NCI-H748 treated with DMSO at 0.1 percent for 48 hours (cell line): ENCODE data around the gene TRAF7.

Experiments
- DNase-seq: peaks from one replicate; lab custom pipeline; 2025; lab: John Stamatoyannopoulos, UW

The TRAF7 gene

GRCh38 chr16:2181952-2182351 is 26.4 kb downstream of the TRAF7 start:
- no peak for DNase-seq

GRCh38 chr16:2183671-2184070 is 28.1 kb downstream of the TRAF7 start:
- DNase-seq = no peak

- DNase-seq = no peak
Measured at GRCh38 chr16:2184346-2184745, 28.8 kb downstream of the TRAF7 start.

- DNase-seq = no peak
Measured at GRCh38 chr16:2184962-2185361, 29.4 kb downstream of the TRAF7 start.

GRCh38 chr16:2186064-2186463 is 30.5 kb downstream of the TRAF7 start:
- no peak for DNase-seq

GRCh38 chr16:2186505-2186904 is 30.9 kb downstream of the TRAF7 start:
- no peak for DNase-seq

- DNase-seq = no peak
Measured at GRCh38 chr16:2187212-2187611, 31.6 kb downstream of the TRAF7 start.

GRCh38 chr16:2188395-2188794 is 32.8 kb downstream of the TRAF7 start:
- no peak for DNase-seq

- no peak for DNase-seq
Measured at GRCh38 chr16:2189252-2189893, 33.8 kb downstream of the TRAF7 start.

GRCh38 chr16:2190002-2190658 is 34.5 kb downstream of the TRAF7 start:
- no peak for DNase-seq

GRCh38 chr16:2190659-2191445 is 35.3 kb downstream of the TRAF7 start:
- DNase-seq = no peak

- DNase-seq = no peak
Measured at GRCh38 chr16:2191446-2191706, 35.8 kb downstream of the TRAF7 start.

- no peak for DNase-seq
Measured at GRCh38 chr16:2194166-2194834, 38.7 kb downstream of the TRAF7 start.

- DNase-seq = peak; percentile 22
Measured at GRCh38 chr16:2194852-2195321, 39.3 kb downstream of the TRAF7 start.

GRCh38 chr16:2195322-2196161 is 40.0 kb downstream of the TRAF7 start:
- DNase-seq = no peak

GRCh38 chr16:2196162-2196980 is 40.8 kb downstream of the TRAF7 start, which contains the start of gene CASKIN1:
Gene CASKIN1 (minus strand): TSS chr16:2196605. CDS start chr16:2196432, 173 bp downstream.
- no peak for DNase-seq

GRCh38 chr16:2196981-2197511 is 41.5 kb downstream of the TRAF7 start:
- no peak for DNase-seq

- no peak for DNase-seq
Measured at GRCh38 chr16:2197765-2198164, 42.2 kb downstream of the TRAF7 start.

- no peak for DNase-seq
Measured at GRCh38 chr16:2198283-2198682, 42.7 kb downstream of the TRAF7 start.

GRCh38 chr16:2199095-2199494 is 43.5 kb downstream of the TRAF7 start:
- DNase-seq = no peak
